Heart left ventricle (tissue), 13 donors: Measurements from ENCODE around the gene WDR17.

ENCODE experiments used
- POLR2A ChIP-seq, 2 donors: fragments of 450-650 bp; IDR thresholded peaks; one replicate each; pipeline ENCODE4 v1.6.1; 2017; ENCODE audit warnings: antibody characterized with exemption in 2 of 2, mild to moderate bottlenecking in 2 of 2, moderate library complexity in 2 of 2
- TF ChIP-seq, protein P1 (sequence below), 12 donors: fragments of 200-600 bp; sonication (generic) in 4 of 12; IDR thresholded peaks; one replicate each; pipeline versions ENCODE4 v1.5.0 to v1.8.0; 2018 to 2022; ENCODE audit warnings: antibody characterized with exemption in 12 of 12, mild to moderate bottlenecking in 5 of 12
- donor health status: ischemic (EF 13 %, LVEDD 7.1; RV severe dilation, severe dysfunction).
- donor health status: DM: no; HTN: yes; CAD: no.
- donor health status: DM: no; HTN: no; CAD: no.
- donor health status: ischemic (EF 25% LVEDD 6.9; RV normal size, moderate dysfunction).
- donor health status: ischemic (EF 25% LVEDD 5.7; RV mildly dilated, moderate dysfunction).
- donor health status: ischemic (EF 35%, LVEDD 5.7; RV mildly dilated, moderate dysfunction).
- donor health status: nonischemic (EF 11% LVEDD 7.7; RV severe dilation, severe dysfunction).
- donor health status: DM: yes; HTN: yes; CAD: no.
- donor health status: PGD.
- donor health status: ischemic (EF 29% LVEDD 5.4; RV normal size, mild dysfunction).
- donor health status: nonischemic (EF 23%, LVEDD 6.1; RV moderate dilation, normal function).

DNA sequence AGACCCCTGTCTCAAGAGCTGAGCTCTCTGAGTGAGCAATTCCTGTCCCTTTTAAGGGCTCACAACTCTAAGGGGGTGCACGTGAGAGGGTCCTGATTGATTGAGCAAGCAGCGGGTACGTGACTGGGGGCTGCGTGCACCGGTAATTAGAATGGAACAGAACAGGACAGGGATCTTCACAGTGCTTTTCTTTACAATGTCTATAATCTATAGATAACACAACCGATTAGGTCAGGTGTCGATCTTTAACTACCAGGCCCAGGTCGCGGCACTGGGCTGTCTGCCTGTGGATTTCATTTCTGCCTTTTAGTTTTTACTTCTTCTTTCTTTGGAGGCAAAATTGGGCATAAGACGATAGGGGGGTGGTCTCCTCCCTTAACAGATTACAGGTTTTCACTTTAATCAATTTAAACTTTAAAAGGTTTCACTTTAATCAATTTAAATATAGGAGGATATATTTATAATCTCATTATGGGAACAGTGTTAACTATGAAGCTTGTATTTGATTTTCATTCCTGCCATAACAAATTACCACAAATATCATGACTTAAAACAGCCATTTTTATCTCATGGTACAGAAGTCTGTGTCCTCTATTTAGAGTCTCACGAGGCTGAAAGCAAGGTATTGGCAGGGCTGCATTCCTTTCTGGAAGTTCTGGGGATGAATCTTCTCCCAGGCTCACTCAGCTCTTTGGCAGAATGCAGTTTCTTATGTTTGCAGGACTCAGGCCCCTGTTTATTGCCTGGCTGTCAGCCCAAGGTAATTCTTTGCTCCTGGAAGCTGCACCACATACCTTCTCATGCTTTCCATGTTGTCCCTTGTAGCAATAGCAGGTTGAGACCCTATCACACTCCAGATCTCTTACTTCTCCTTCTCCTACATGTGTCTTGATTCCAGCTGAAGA is 124.5 kb downstream of the WDR17 start:
- TF ChIP-seq, protein P1, sequence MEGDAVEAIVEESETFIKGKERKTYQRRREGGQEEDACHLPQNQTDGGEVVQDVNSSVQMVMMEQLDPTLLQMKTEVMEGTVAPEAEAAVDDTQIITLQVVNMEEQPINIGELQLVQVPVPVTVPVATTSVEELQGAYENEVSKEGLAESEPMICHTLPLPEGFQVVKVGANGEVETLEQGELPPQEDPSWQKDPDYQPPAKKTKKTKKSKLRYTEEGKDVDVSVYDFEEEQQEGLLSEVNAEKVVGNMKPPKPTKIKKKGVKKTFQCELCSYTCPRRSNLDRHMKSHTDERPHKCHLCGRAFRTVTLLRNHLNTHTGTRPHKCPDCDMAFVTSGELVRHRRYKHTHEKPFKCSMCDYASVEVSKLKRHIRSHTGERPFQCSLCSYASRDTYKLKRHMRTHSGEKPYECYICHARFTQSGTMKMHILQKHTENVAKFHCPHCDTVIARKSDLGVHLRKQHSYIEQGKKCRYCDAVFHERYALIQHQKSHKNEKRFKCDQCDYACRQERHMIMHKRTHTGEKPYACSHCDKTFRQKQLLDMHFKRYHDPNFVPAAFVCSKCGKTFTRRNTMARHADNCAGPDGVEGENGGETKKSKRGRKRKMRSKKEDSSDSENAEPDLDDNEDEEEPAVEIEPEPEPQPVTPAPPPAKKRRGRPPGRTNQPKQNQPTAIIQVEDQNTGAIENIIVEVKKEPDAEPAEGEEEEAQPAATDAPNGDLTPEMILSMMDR (IDR thresholded peaks at IDR 0.05): no peak
- no peak for TF ChIP-seq POLR2A (IDR thresholded peaks at IDR 0.05)
